ENCODE results near the gene FGFRL1.

GRCh38 chr4:1052231-1052671 is 40.8 kb downstream of the FGFRL1 start:
- TF ChIP-seq CTCF (IDR thresholded peaks at IDR 0.05; ENCODE audit: borderline replicate concordance, extremely low read depth, low read length, poor library complexity, severe bottlenecking) (no peak), EZH2 (IDR thresholded peaks at IDR 0.05; ENCODE audit: borderline replicate concordance, low read depth, low read length, severe bottlenecking) (no peak)

Measured in DND-41 (cell line).